Measurements from ENCODE around the gene ERGIC1. TPM values are rescaled to one million over a fixed set of nuclear protein-coding genes. Genes with fewer than 3 reads are reported as not detected.

ERGIC1 gene
- total and polyA plus RNA-seq, 8 donors, result 116 to 229 (median 125) TPM

GRCh38 chr5:172833372-172833685 lies 722 bp upstream of the ERGIC1 start:
- H3K4me1 ChIP-seq, result peaks cover 20 to 66% of the 10 kb centered on the region in 2 donors
- peaks cover 0 to 5% of the 10 kb centered on the region in 2 donors for H3K36me3 ChIP-seq
- ATAC-seq, result no peak
- DNase-seq, result no peak
- H3K9me3 ChIP-seq, result no peaks in the 10 kb centered on the region
- TF ChIP-seq, protein P1, sequence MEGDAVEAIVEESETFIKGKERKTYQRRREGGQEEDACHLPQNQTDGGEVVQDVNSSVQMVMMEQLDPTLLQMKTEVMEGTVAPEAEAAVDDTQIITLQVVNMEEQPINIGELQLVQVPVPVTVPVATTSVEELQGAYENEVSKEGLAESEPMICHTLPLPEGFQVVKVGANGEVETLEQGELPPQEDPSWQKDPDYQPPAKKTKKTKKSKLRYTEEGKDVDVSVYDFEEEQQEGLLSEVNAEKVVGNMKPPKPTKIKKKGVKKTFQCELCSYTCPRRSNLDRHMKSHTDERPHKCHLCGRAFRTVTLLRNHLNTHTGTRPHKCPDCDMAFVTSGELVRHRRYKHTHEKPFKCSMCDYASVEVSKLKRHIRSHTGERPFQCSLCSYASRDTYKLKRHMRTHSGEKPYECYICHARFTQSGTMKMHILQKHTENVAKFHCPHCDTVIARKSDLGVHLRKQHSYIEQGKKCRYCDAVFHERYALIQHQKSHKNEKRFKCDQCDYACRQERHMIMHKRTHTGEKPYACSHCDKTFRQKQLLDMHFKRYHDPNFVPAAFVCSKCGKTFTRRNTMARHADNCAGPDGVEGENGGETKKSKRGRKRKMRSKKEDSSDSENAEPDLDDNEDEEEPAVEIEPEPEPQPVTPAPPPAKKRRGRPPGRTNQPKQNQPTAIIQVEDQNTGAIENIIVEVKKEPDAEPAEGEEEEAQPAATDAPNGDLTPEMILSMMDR (IDR thresholded peaks at IDR 0.05), result no peak
- intact Hi-C loops (cut with DNase I), result no loop called here
- H3K27ac ChIP-seq, result peak overlapping the region; percentile 72 to 86
- peak overlapping the region in 1 of 2 donors; percentile 80 for H3K4me3 ChIP-seq
- no peaks in the 10 kb centered on the region for H3K27me3 ChIP-seq

GRCh38 chr5:172834415-172835289 lies 601 bp downstream of the ERGIC1 start:
- DNase-seq (peak in 1 of 4 donors; percentile 25), ATAC-seq (peak; percentile 19)
- TF ChIP-seq, protein P1 (IDR thresholded peaks at IDR 0.05), result no peak
- Histone ChIP-seq H3K36me3 (peaks cover 0 to 5% of the 10 kb centered on the region in 2 donors), H3K27me3 (no peaks in the 10 kb centered on the region), H3K4me1 (peaks cover 20 to 76% of the 10 kb centered on the region in 2 donors), H3K27ac (peak overlapping the region; percentile 33 to 86), H3K9me3 (no peaks in the 10 kb centered on the region), H3K4me3 (peak overlapping the region; percentile 54 to 80)
- intact Hi-C loops (cut with DNase I), result no loop called here

DNA sequence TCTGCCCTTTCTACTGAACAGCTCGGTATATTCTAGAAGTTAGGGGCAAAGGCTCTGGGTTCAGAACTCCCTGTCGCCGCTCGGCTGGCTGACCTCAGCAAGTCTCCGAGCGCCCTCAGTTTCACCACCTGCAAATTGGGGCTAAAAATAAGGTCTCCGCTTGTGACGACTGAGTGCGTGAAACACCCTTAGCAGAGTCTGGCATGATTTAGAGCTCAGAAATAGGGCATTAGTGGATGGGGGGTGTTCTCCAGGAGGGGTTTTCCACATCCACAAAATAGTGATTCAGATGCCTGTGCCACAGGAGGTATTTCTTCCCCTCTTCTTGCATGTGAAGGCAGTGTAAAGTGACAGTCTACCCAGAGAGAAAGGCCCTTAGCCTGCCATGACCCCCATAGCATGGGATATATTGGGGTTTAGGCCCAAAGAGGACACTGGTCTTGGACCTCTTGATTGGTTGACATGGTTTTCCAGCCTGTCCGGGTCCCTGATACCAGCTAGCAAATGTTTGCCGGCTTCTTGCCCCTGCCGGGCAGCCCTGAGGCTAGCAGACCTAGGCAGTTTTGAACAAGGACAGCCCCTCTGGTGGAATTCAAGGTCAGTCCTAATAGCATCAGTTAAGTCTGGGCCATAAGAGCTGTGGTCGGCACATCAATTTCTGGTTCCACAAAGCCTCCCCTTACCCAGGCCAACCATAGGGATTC lies 1.4 kb downstream of the ERGIC1 start:
- Histone ChIP-seq H3K27ac (peak overlapping the region; percentile 33 to 86), H3K27me3 (no peaks in the 10 kb centered on the region), H3K4me3 (peak overlapping the region; percentile 54 to 80), H3K4me1 (peaks cover 20 to 82% of the 10 kb centered on the region in 2 donors), H3K9me3 (no peaks in the 10 kb centered on the region), H3K36me3 (peaks cover 0 to 5% of the 10 kb centered on the region in 2 donors)
- TF ChIP-seq, protein P1 (IDR thresholded peaks at IDR 0.05), result no peak
- intact Hi-C loops (cut with DNase I), result no loop called here
- ATAC-seq, result no peak
- DNase-seq, result no peak

DNA sequence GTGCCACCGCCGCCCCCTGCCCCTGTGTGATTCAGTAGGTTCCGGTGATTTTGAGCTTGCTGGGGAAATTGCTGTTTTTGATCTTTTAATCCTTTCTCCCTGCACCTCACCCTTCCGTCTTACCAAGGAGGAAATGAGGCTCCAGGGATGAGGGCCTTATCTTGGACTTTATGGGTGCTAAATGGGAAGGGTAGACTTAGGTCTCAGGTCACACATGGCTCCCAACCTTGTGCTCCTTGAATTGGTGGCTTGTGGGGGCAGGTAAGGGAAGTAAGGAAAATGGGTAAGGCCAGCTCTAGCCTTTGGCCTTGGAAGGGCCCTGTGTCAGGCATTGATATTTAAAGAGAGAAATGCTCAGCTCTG lies 1.9 kb downstream of the ERGIC1 start:
- TF ChIP-seq, protein P1 (IDR thresholded peaks at IDR 0.05), result no peak
- intact Hi-C loops (cut with DNase I), result no loop called here
- peak overlapping the region in 1 of 2 donors; percentile 80 for H3K4me3 ChIP-seq
- H3K27me3 ChIP-seq, result no peaks in the 10 kb centered on the region
- no peaks in the 10 kb centered on the region for H3K9me3 ChIP-seq
- DNase-seq, result no peak
- ATAC-seq, result no peak
- H3K36me3 ChIP-seq, result peaks cover 0 to 8% of the 10 kb centered on the region in 2 donors
- H3K27ac ChIP-seq, result peak overlapping the region in 1 of 2 donors; percentile 86
- peaks cover 20 to 80% of the 10 kb centered on the region in 2 donors for H3K4me1 ChIP-seq

GRCh38 chr5:172837640-172838039 lies 3.6 kb downstream of the ERGIC1 start:
- H3K36me3 ChIP-seq, result peaks cover 0 to 8% of the 10 kb centered on the region in 2 donors
- peak overlapping the region; percentile 78 to 86 for H3K27ac ChIP-seq
- peaks cover 20 to 77% of the 10 kb centered on the region in 2 donors for H3K4me1 ChIP-seq
- peak in 3 of 4 donors; percentile 84 to 91 (median 86) for DNase-seq
- intact Hi-C loops (cut with DNase I), result no loop called here
- TF ChIP-seq, protein P1 (IDR thresholded peaks at IDR 0.05), result no peak
- no peaks in the 10 kb centered on the region for H3K9me3 ChIP-seq
- peak overlapping the region in 1 of 2 donors; percentile 14 for H3K4me3 ChIP-seq
- ATAC-seq, result peak; percentile 71
- H3K27me3 ChIP-seq, result no peaks in the 10 kb centered on the region

All from left lung (tissue), 10 donors.